HG03045 (cell line): ENCODE data around the gene UBXN2A.
"Not testable (repeated sequence)": the region's sequence is repeated elsewhere in the genome, so short reads cannot be mapped to it uniquely, and the experiment has no call there.

Experiments
- ATAC-seq: cut with Tn5 transposase; IDR thresholded peaks from one replicate; pipeline ENCODE4 v1.9.1; 2021; ENCODE audit warnings: mild to moderate bottlenecking, moderate library complexity; ENCODE audit not compliant: unreplicated experiment

UBXN2A gene

GRCh38 chr2:24011250-24012104 lies 71.2 kb downstream of the UBXN2A start:
- no peak for ATAC-seq

GRCh38 chr2:24012521-24013188 lies 72.4 kb downstream of the UBXN2A start:
- ATAC-seq, result no peak

GRCh38 chr2:24014902-24015301 lies 74.6 kb downstream of the UBXN2A start:
- ATAC-seq, result not testable (repeated sequence)

GRCh38 chr2:24015562-24016375 lies 75.5 kb downstream of the UBXN2A start:
- no peak for ATAC-seq

- no peak for ATAC-seq
Measured at GRCh38 chr2:24016376-24016761, 76.1 kb downstream of the UBXN2A start.

- no peak for ATAC-seq
Measured at GRCh38 chr2:24016853-24017703, 76.8 kb downstream of the UBXN2A start.

- ATAC-seq, result no peak
Measured at GRCh38 chr2:24017711-24018110, 77.4 kb downstream of the UBXN2A start.

- no peak for ATAC-seq
Measured at GRCh38 chr2:24018241-24018640, 78.0 kb downstream of the UBXN2A start.

GRCh38 chr2:24019729-24020128 lies 79.5 kb downstream of the UBXN2A start:
- no peak for ATAC-seq

GRCh38 chr2:24020244-24020643 lies 80.0 kb downstream of the UBXN2A start:
- no peak for ATAC-seq

GRCh38 chr2:24021122-24021998 lies 81.1 kb downstream of the UBXN2A start:
- ATAC-seq, result no peak

GRCh38 chr2:24022324-24022974 lies 82.2 kb downstream of the UBXN2A start:
- ATAC-seq, result no peak

- no peak for ATAC-seq
Measured at GRCh38 chr2:24022975-24023575, 82.8 kb downstream of the UBXN2A start.

- ATAC-seq, result no peak
Measured at GRCh38 chr2:24024018-24024417, 83.8 kb downstream of the UBXN2A start.

GRCh38 chr2:24024996-24025663 lies 84.9 kb downstream of the UBXN2A start:
- no peak for ATAC-seq

GRCh38 chr2:24026233-24026632 lies 86.0 kb downstream of the UBXN2A start:
- no peak for ATAC-seq

GRCh38 chr2:24038786-24039499 lies 98.7 kb downstream of the UBXN2A start:
- ATAC-seq, result no peak
